NCI-H748 treated with DMSO at 0.1 percent for 48 hours (cell line): Measurements from ENCODE around the gene THOC6.

Experiments used
- DNase-seq: peaks from one replicate; lab custom pipeline; 2025; lab: John Stamatoyannopoulos, UW

THOC6 gene

DNA sequence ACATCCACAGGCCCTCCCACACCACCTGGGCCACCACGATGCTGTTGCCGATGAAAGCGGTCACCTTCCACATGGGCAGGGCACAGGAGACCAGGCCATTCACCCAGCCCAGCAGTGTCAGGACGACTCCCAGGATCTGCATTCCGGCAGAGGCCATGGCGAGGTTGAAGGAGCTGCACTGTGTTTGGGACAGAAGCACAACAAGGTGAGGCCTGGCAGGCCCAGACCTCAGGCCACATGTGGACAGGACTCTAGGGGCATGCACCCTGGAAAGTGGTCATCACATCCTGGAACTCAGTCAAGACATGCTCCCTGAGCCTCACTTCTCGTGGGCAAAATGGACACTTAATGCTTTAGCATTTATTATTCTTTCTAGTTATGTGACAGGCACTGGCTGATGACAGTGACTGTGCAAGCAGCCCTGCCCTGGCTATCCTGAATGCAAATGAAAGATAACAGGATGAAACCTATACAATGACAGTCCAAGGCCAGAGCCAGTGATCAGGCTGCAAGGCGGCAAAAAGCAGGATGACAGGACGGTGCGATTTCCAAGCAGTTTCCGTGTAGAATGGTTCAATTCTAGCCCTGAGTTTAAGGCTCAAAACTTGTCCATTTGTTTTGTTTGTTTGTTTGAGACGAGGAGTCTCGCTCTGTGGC is 7.8 kb upstream of the THOC6 start:
- no peak for DNase-seq

DNA sequence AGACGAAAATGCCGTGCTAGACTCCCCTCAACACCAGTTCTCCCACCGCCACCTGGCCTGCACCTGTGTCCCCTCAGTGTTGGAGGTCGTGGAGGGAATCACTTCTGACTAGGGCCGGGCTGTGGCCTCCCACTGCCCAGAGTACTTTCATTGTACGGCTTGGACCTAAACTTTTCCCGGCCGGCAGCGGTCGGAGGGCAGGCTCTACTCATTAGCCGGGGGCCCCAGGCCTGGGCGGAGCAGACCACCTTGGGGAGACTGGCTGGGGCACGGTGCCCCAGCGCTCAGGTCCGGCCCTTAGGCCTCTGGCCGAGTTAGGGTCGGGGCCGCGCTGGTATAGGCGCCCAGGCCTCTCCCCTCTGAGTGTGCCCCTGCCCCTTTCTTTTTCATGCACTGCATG is 6.5 kb upstream of the THOC6 start:
- DNase-seq, result no peak

DNA sequence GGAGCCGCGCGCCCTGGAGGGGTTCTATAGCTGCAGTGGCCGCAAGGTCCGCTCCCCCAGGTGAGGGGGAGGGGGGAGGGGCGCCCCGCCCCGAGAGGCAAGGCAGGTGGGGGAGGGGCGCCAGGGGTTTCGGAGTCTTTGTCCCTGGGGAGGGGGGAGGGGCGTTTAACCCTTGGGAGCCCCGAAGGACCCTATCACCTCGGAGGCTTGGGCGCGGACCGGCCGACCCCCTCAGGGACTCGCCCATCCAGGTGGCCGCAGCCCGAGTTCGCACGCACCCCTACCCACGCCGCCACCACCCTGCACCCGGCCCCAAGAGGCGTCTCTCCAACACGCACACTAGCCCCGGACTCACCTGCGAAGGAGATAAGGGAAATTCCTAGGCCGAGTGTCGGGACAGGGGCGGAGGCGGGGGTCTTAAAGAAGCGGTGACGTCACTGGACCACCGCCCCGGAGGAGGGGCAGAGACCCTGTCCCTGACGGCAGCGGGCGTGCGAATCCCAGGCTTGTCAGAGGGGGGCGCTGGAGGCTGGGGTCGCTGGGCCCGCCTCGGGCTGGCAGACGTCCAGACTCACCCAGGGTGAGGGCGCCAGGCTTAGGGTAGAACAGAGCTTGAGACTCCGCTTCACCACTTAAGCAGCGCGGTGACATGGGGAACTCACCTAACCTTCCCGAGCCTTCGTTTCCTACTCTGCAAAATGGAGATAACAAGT is 5.9 kb upstream of the THOC6 start, which contains the start of gene CLDN6:
Gene CLDN6, minus strand, starts transcription at position 390 of the 713 bp plus-strand sequence. CDS start 2,162 bp downstream, outside the sequence.
- no peak for DNase-seq

DNA sequence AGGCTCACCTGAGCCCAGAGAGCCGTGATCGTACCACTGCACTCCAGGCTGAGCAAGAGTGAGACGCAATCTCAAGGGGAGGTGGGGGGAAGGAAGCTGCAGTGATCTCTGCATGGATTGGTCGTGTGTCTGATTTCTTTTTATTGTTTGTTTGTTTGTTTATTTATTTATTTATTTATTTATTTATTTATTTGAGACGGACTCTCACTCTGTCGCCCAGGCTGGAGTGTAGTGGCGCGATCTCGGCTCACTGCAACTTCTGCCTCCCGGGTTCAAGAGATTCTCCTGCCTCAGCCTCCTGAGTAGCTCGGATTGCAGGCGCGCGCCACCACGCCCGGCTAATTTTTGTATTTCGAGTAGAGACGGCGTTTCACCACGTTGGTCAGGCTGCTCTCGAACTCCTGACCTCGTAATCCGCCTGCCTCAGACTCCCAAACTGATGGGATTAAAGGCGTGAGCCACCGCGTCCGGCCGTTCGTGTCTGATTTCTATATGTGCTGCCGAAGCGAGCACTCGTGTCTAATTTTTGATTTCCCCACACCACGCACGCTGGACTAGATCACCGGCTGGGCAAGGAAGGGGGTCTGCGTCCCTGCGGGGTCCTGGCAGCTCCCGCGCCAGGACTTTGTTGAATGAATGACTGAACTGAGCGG is 4.1 kb upstream of the THOC6 start:
- no peak for DNase-seq

DNA sequence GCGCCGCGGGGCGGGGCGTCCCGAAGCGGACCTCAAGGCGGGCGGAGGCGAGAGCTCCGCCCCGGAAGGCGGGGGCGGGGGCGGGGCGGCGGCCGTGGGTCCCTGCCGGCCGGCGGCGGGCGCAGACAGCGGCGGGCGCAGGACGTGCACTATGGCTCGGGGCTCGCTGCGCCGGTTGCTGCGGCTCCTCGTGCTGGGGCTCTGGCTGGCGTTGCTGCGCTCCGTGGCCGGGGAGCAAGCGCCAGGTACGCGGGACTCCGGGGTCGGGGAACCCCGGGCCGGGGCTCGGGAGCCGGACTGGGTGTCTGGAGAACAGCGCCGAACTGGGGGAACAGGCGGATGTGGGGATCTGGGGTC is 3.6 kb upstream of the THOC6 start, which contains the start of gene TNFRSF12A:
Gene TNFRSF12A, plus strand, starts transcription at position 122 of the 357 bp plus-strand sequence. Its CDS starts 30 bp downstream, at position 152.
- no peak for DNase-seq

DNA sequence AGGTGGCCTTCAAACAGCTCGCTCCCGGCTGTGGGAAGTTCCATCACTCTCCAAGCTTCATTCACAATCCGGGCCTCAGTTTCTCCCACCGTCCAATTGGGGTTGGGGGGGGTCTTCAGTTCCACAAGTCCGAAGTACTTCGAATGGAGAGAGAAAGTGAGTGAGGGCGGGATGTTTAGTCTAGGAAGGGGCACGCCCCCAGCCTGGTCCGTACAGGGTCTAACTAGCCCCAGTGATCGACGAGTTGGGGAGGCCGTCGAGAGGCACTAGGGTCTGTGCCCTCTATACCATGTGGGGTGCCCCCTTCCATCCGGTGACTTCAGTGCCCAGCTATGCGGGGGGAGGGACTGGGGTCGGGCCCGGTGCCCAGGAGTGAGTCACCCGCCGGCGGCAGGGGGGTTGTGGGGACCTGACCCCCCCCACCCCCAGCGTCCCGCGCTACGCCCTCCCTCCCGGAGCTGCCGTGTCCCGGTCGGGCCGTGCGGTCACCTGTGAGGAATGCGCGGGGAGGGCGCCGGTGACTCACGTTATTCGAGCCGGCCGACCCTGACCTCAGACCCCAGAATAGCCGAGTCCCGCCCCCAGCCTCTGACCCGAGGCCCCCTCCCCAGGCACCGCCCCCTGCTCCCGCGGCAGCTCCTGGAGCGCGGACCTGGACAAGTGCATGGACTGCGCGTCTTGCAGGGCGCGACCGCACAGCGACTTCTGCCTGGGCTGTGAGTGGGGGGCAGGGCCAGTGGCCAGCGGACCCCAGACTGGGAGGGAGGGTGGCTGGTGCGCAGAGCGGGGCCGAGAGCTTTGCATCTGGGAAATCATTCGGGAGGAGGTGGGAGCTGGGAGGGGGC is 3.0 kb upstream of the THOC6 start:
- no peak for DNase-seq

DNA sequence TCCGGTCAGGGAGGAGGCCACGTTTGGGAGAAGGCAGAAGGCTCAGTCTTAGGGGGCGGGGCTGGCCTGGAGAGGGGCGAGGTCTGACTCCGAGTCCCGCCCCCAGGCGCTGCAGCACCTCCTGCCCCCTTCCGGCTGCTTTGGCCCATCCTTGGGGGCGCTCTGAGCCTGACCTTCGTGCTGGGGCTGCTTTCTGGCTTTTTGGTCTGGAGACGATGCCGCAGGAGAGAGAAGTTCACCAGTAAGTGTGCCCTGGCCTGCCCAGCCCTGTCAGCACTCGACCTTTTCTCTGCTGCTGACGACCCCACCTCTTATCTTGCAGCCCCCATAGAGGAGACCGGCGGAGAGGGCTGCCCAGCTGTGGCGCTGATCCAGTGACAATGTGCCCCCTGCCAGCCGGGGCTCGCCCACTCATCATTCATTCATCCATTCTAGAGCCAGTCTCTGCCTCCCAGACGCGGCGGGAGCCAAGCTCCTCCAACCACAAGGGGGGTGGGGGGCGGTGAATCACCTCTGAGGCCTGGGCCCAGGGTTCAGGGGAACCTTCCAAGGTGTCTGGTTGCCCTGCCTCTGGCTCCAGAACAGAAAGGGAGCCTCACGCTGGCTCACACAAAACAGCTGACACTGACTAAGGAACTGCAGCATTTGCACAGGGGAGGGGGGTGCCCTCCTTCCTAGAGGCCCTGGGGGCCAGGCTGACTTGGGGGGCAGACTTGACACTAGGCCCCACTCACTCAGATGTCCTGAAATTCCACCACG is 2.2 kb upstream of the THOC6 start:
- peak; percentile 14 for DNase-seq

DNA sequence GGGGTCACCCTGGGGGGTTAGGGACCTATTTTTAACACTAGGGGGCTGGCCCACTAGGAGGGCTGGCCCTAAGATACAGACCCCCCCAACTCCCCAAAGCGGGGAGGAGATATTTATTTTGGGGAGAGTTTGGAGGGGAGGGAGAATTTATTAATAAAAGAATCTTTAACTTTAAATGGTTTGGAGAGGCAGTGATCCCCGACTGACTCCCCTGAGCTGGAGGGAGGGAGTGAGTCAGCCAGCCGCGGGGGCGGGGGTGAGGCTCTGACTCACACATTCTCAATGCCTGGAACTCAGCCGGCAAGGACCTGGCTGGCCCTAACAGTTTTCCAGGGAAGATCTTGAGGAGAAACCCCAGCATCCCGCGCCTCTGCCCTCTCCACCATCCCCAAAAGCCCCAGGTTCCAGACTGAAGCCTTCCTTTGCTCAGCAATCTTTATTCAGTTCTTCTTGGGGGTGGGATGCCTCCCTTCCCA is 1.6 kb upstream of the THOC6 start:
- DNase-seq, result no peak

DNA sequence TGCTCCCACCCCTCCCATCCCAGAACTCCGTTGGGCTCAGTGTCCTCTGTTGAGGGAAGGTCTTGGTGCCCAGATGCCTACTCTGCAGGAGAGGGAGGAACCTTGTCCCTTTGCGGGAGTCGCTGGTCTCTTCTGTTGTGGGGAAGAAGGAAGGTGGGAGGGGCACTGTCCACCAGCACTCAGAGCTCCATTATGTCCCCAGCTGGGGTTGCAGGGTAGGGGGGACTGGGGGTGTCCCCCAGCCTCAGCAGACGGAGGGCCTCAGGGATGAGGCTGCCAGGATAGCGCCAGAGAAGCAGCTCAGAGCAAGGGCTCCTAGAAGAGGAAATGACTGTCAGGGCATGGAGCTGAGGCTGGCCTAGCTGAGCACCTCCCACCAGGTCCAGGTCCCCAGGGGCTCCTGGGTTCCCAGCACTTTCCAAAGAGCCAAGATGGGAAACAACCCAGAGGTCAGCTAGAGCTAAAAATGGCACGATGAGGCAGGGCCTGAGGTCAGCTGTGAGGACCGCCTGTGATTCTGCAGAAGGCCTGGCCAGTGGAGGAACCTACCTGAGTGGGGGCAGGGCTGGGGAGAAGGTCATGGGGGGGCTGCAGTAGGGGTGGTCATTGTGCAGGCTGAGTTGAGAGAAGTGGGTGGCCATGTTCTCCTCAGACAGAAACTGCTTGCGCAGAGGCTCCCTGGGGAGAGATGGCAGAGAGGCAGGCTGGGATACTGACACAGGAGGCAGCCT is 986 bp upstream of the THOC6 start:
- no peak for DNase-seq

DNA sequence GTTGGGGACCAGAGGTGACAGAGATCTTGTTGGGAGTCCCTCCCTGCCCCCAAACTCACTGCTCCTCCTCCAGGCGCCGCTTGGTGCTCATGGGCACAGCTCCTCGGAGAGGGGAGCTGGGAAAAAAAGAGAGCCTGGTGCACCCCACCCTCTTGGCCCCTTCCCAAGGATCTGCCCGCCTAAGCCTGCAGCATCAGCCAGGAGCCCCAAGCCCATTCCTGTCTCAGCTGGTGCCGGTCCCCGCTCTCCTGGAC is 493 bp upstream of the THOC6 start:
- DNase-seq, result no peak

DNA sequence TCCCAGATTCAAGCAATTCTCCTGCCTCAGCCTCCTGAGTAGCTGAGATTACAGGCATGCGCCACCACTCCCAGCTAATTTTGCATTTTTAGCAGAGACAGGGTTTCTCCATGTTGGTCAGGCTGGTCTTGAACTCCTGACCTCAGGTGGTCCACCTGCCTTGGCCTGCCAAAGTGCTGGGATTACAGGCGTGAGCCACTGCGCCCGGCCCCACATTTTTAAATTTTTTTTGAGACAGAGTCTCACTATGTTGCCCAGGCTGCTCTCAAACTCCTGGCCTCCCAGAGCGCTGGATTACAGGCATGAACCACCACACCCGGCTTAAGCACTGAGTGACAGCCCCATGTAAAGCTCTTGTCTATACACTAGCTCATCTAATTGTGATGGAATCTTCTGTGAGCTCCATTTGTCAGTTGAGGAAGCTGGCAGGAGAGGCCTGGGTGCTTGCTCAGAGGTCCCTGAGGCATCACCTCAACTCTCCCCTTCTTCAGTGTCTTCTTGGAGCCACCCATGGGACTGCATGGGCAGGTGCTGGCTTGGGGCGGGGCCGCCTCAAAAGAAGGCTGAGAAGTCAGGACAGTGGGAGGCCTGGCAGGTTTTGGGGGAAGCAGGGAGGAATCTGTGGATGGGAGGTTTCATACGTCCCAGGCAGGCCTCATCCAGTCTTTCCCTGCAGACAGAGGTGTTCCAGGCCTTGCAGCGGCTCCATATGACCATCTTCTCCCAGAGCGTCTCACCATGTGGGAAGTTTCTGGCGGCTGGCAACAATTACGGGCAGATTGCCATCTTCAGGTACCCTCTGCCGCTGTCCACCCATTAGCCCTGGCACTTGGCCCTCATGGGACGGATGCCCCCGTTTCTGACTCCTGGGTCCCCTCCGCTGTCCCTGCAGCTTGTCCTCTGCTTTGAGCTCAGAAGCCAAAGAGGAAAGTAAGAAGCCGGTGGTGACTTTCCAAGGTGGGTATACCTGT is 1.5 kb downstream of the THOC6 start:
- no peak for DNase-seq

DNA sequence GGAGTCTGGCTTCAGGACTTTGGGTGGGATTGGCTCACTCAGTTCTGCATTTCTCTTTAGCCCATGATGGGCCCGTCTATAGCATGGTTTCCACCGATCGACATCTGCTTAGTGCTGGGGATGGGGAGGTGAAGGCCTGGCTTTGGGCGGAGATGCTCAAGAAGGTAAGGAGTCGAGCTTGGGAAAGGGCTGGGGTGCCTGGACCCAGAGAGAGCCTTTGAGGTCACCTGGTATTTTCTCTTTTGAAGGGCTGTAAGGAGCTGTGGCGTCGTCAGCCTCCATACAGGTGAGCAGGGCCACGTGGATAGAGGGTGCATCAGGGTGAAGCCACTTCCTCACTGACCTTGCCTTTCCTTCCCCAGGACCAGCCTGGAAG is 2.2 kb downstream of the THOC6 start:
- no peak for DNase-seq

DNA sequence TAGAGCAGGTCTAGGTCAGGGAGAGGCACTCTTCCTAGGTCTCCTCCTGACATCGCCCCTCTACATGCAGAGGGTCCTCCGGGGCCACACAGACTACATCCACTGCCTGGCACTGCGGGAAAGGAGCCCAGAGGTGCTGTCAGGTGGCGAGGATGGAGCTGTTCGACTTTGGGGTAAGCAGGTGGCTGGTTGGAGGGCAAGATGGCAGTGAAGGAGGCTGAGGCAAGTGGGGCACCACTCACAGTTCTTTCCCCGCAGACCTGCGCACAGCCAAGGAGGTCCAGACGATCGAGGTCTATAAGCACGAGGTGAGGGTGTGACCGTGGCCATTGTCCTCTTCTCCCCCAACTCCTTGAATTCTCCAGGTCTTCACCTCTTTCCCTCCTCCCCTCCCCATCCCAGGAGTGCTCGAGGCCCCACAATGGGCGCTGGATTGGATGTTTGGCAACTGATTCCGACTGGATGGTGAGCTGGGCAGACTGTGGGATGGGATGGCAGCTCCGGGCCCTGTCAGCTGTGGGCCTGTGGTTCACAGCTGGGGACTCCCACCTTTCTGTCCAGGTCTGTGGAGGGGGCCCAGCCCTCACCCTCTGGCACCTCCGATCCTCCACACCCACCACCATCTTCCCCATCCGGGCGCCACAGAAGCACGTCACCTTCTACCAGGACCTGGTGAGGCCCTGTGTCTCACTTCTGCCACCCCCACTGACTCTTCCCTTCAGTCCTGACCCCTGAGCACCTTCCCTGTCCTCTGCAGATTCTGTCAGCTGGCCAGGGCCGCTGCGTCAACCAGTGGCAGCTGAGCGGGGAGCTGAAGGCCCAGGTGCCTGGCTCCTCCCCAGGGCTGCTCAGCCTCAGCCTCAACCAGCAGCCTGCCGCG is 3.0 kb downstream of the THOC6 start:
- no peak for DNase-seq

DNA sequence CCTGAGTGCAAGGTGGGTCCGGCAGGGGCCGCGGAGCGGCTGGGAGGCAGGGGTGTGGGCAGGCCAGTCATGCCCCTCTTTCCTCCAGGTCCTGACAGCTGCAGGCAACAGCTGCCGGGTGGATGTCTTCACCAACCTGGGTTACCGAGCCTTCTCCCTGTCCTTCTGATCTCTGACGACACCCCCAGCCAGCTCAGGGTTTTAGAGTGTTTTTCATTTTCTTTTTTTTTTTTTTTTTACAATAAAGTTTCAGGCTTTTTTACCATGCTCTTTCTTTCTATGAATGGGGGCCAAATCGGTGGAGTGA is 3.6 kb downstream of the THOC6 start:
- DNase-seq, result no peak

DNA sequence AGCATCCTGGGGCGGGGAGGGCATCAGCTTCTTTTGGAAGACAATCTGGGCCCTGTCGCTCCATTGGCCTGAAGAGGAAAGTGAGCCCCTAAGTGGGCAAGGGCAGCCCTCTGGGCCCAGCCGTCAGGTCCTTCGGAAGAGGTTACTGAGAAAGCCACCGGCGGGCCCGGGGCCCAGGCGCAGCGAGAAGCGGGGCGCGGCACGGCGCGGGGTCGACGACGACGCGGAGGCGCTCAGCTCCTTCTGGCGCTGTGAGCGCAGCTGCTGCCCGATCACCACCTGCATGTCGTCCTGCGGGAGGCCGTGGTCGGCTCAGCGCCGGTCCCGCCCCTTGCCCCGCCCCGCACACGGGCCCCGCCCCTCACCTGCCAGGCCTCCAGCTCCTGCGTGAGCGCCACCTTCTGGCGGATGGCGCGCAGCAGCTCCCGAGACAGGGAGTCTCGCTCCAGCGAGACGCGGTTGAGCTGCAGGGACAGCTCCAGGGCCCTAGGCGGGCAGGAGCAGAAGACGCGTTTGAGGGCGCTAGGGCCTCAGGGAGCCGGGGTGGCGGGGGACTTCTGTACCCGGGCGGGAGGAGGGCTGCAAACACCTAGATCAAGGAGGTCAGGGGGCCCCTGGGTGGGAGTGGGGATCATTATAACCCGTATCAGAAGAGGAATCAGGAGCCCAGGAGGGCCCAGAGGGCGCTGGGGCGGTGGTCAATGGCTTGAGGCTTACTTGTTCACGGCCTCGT is 4.3 kb downstream of the THOC6 start:
- peak; percentile 48 for DNase-seq

DNA sequence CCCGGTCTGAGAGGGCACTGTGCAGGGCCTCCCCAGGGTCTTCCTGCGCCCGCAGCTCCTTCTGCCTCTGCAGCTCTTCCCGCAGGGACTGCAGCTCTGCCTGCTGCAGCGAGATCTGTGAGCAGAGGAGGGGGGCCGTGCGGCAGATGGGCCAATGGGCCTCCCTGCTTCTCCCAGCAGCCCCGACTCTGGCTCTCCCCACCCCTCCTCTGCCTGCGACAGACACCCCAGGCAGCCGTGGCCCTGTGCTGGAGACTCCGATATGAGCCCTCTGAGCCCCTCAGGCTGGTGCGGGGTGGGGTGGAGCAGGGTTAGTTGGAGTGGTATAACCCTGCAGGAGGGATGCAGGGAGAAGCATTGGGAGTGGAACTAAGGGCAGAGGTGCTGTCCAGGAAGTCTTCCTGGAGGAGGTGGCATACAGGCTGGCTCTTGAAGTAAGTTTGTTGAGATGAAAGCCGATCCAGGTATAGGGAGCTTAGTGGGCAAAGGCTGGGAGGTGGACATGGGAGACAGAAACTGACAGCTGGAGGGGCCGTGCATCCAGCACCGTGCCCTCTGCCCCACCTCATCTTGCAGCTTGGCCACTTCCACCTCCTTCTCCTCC is 5.0 kb downstream of the THOC6 start:
- DNase-seq, result no peak

DNA sequence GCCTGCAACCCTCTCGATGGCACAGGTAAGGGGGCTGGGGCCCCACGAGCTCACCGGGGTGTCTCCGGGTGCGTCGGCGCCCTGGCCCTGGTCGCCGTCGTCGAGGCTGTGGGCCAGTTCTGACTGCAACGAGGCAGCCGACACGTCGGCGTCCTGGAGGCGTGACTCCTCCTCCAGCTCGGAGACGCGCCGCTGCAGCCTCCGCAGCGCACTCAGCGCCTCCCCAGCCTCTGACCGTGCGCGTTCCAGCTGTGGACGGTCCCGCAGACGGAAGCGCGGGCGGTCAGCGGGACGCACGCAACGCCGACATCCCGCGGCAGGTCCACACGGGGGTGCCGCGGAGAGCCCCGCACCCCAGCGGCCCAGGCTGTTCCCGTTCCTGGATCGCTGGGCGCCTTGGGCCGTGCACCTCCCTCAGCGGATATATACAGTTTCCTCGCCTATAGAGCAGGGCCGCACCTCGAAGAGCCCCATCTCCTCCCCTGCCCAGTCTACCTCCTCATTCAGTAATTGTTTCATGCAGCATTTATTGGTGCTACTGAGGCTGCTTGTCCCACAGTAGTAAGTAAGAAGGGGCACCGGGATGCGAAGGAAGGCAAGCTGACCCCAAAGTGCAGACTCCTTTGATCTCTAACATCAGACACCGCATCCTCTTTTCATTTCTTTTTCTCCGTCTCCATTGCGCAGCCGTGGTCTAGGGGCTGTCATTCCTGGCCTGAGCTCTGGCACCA is 5.8 kb downstream of the THOC6 start:
- no peak for DNase-seq
